Esophagus muscularis mucosa (tissue), 4 donors: Measurements from ENCODE around the gene WAS.
"Not testable (repeated sequence)": the region's sequence is repeated elsewhere in the genome, so short reads cannot be mapped to it uniquely, and the experiment has no call there.

ENCODE experiments used
- EP300 ChIP-seq: sonication (generic); formaldehyde crosslinking; IDR thresholded peaks from one replicate; pipeline ENCODE4 v1.6.1; 2017; ENCODE audit warnings: antibody characterized with exemption
- POLR2A ChIP-seq: fragments of 450-650 bp; IDR thresholded peaks from one replicate; pipeline ENCODE4 v1.6.1; 2017; ENCODE audit warnings: antibody characterized with exemption, moderate library complexity, mild to moderate bottlenecking, low read depth
- POLR2AphosphoS5 ChIP-seq, 2 donors: sonication (generic); formaldehyde crosslinking; IDR thresholded peaks; one replicate each; pipeline ENCODE4 v1.6.1; 2017; ENCODE audit warnings: antibody characterized with exemption in 2 of 2
- TF ChIP-seq, protein P1 (sequence below), 3 experiments: fragments of 200-600 bp in 2 of 3; fragments of 450-650 bp in 1 of 3; sonication (generic) in 2 of 3; IDR thresholded peaks; one replicate each; pipeline ENCODE4 v1.5.1; 2017 to 2019; ENCODE audit warnings: antibody characterized with exemption in 3 of 3, mild to moderate bottlenecking in 2 of 3, moderate library complexity in 1 of 3

DNA sequence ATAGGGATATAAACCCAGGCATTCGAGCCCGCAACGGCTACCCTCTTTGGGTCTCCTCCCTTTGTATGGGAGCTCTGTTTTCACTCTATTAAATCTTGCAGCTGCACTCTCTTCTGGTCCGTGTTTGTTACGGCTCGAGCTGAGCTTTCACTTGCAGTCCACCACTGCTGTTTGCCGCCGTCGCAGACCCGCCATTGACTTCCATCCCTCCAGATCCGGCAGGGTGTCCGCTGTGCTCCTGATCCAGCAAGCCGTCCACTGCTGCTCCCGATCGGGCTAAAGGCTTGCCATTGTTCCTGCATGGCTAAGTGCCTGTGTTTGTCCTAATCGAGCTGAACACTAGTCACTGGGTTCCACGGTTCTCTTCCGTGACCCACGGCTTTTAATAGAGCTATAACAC is 28.9 kb upstream of the WAS start:
- TF ChIP-seq POLR2A; POLR2AphosphoS5 (IDR thresholded peaks at IDR 0.05); EP300: not testable (repeated sequence)
- TF ChIP-seq, protein P1, sequence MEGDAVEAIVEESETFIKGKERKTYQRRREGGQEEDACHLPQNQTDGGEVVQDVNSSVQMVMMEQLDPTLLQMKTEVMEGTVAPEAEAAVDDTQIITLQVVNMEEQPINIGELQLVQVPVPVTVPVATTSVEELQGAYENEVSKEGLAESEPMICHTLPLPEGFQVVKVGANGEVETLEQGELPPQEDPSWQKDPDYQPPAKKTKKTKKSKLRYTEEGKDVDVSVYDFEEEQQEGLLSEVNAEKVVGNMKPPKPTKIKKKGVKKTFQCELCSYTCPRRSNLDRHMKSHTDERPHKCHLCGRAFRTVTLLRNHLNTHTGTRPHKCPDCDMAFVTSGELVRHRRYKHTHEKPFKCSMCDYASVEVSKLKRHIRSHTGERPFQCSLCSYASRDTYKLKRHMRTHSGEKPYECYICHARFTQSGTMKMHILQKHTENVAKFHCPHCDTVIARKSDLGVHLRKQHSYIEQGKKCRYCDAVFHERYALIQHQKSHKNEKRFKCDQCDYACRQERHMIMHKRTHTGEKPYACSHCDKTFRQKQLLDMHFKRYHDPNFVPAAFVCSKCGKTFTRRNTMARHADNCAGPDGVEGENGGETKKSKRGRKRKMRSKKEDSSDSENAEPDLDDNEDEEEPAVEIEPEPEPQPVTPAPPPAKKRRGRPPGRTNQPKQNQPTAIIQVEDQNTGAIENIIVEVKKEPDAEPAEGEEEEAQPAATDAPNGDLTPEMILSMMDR (IDR thresholded peaks at IDR 0.05), result not testable (repeated sequence)
